Vagina (tissue), 2 donors: ENCODE data around the gene FSTL4. TPM values are rescaled to one million over a fixed set of nuclear protein-coding genes. Genes with fewer than 3 reads are reported as not detected.

Experiments used
- DNase-seq, 2 donors: peaks; one replicate each; pipeline ENCODE4 v3.0.0-alpha.2; 2017; ENCODE audit errors: extremely low spot score in 2 of 2
- H3K27ac ChIP-seq: fragments of 200-600 bp; sonication (generic); one replicate; pipeline ENCODE4 v1.5.1; 2019
- H3K27me3 ChIP-seq: fragments of 200-600 bp; sonication (generic); one replicate; pipeline ENCODE4 v1.5.1; 2019
- H3K36me3 ChIP-seq, 2 donors: fragments of 200-600 bp; sonication (generic); one replicate each; pipeline ENCODE4 v1.5.1; 2017 to 2019
- H3K4me1 ChIP-seq: fragments of 200-600 bp; sonication (generic); one replicate; pipeline ENCODE4 v1.5.1; 2019
- H3K4me3 ChIP-seq, 2 donors: fragments of 200-600 bp; sonication (generic); 1 replicate in 1 of 2; 2 replicates in 1 of 2; pipeline ENCODE4 v1.5.1; 2016 to 2019
- H3K9me3 ChIP-seq: fragments of 200-600 bp; sonication (generic); one replicate; pipeline ENCODE4 v1.5.1; 2019
- CTCF ChIP-seq, 3 experiments: fragments of 450-650 bp in 2 of 3; fragments of 200-600 bp in 1 of 3; sonication (generic) in 1 of 3; IDR thresholded peaks; one replicate each; pipeline ENCODE4 v1.5.1; 2017 to 2019; ENCODE audit warnings: antibody characterized with exemption in 3 of 3, mild to moderate bottlenecking in 2 of 3, moderate library complexity in 2 of 3
- POLR2A ChIP-seq, 2 donors: fragments of 450-650 bp; IDR thresholded peaks; one replicate each; pipeline ENCODE4 v1.6.1; 2017; ENCODE audit warnings: antibody characterized with exemption in 2 of 2, mild to moderate bottlenecking in 2 of 2, moderate library complexity in 2 of 2
- POLR2AphosphoS5 ChIP-seq, 2 donors: sonication (generic); formaldehyde crosslinking; IDR thresholded peaks; one replicate each; pipeline ENCODE4 v1.9.0; 2017; ENCODE audit warnings: antibody characterized with exemption in 2 of 2, mild to moderate bottlenecking in 2 of 2, low read depth in 1 of 2; ENCODE audit not compliant: insufficient read depth in 1 of 2
- intact Hi-C: fragments of 100-400 bp; cut with DNase I; formaldehyde crosslinking; loops from one replicate; pipeline ENCODE4 v1.15.1; 2023
- total RNA-seq: library from RNA; depleted of rRNA; stranded (reverse); fragments of >200 nt; gene quantifications from one replicate; pipeline ENCODE4 v1.2.3, GENCODE V29; 2016

Gene FSTL4
- total RNA-seq, 1 donor from 2014 or later = 3.7 TPM

DNA sequence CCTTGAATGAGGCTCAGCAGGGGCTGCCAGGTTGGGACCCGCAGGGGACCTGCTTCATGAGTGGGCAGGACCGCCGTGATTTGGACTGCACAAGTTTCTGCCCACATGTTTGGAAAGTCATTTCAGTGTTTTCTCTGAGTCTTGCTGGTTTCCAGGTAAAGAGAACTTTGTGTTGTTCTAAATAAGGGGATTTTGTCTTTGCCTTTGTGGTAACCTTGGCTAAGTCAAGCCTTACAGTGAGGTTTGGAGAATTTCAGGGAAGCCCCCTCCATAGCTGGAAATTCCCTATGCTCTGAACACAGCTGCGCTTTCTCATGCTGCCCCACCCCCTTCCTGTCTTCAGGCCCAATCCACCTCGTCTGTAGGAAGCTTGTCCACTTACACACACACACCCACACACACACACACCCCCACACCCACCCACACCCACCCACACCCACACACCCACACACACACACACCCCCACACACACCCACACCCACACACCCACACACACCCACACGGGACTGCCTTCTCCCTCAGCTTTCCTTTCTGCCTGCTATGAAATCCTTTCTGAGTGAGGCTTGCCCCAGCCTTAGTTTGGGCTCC is 290.4 kb downstream of the FSTL4 start:
- no peaks in the 10 kb centered on the region for H3K27me3 ChIP-seq
- intact Hi-C loops = no loop called here
- TF ChIP-seq POLR2AphosphoS5 (IDR thresholded peaks at IDR 0.05; ENCODE audit: insufficient read depth in 1 of 2, low read depth in 1 of 2) = no peak
- DNase-seq = no peak
- no peak overlapping the region for H3K27ac ChIP-seq
- H3K36me3 ChIP-seq = no peaks in the 10 kb centered on the region
- no peak overlapping the region for H3K4me3 ChIP-seq
- H3K4me1 ChIP-seq = no peaks in the 10 kb centered on the region
- no peaks in the 10 kb centered on the region for H3K9me3 ChIP-seq

DNA sequence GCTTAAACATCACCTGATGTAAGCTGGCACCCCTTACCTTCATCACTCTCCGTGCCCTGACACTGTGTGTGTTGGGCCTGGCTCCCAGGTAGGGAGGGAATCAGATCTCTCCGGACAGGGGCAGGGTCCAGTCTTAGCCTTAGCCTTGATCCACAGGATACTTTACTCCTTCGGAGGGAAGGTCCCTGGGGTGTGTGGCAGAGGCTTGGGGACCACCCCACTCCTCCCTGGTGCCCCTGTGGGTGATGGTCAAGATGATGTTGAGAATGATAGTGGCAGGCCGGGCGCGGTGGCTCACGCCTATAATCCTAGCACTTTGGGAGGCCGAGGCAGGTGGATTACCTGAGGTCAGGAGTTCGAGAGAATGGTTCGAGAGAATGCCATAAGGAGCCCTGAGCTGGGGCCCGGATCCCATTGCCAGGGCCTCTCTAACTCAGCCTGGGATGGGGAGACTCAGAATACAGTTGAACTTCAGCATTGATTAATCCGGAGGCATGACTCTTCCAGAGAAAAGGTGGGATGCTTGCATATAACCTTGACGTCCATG is 291.0 kb downstream of the FSTL4 start:
- H3K9me3 ChIP-seq = no peaks in the 10 kb centered on the region
- no peak overlapping the region for H3K27ac ChIP-seq
- no peaks in the 10 kb centered on the region for H3K27me3 ChIP-seq
- no peak for TF ChIP-seq POLR2AphosphoS5 (IDR thresholded peaks at IDR 0.05; ENCODE audit: insufficient read depth in 1 of 2, low read depth in 1 of 2)
- no peak for TF ChIP-seq POLR2A (IDR thresholded peaks at IDR 0.05)
- TF ChIP-seq CTCF (IDR thresholded peaks at IDR 0.05) = no peak
- H3K36me3 ChIP-seq = no peaks in the 10 kb centered on the region
- H3K4me1 ChIP-seq = no peaks in the 10 kb centered on the region
- intact Hi-C loops = no loop called here
- no peak overlapping the region for H3K4me3 ChIP-seq
- DNase-seq = no peak

- intact Hi-C loops = no loop called here
- no peaks in the 10 kb centered on the region for H3K27me3 ChIP-seq
- no peak overlapping the region for H3K27ac ChIP-seq
- H3K36me3 ChIP-seq = no peaks in the 10 kb centered on the region
- no peak for DNase-seq
- H3K4me3 ChIP-seq = no peak overlapping the region
- no peaks in the 10 kb centered on the region for H3K4me1 ChIP-seq
- H3K9me3 ChIP-seq = no peaks in the 10 kb centered on the region
- no peak for TF ChIP-seq POLR2A (IDR thresholded peaks at IDR 0.05)
Observed at GRCh38 chr5:133319905-133320520, 292.3 kb downstream of the FSTL4 start.

GRCh38 chr5:133319244-133319643 is 293.1 kb downstream of the FSTL4 start:
- TF ChIP-seq POLR2AphosphoS5 (IDR thresholded peaks at IDR 0.05; ENCODE audit: insufficient read depth in 1 of 2, low read depth in 1 of 2) = no peak
- Histone ChIP-seq H3K4me3 (no peak overlapping the region), H3K4me1 (no peaks in the 10 kb centered on the region), H3K27me3 (no peaks in the 10 kb centered on the region), H3K9me3 (no peaks in the 10 kb centered on the region), H3K27ac (no peak overlapping the region), H3K36me3 (no peaks in the 10 kb centered on the region)
- DNase-seq = no peak
- intact Hi-C loops = no loop called here

DNA sequence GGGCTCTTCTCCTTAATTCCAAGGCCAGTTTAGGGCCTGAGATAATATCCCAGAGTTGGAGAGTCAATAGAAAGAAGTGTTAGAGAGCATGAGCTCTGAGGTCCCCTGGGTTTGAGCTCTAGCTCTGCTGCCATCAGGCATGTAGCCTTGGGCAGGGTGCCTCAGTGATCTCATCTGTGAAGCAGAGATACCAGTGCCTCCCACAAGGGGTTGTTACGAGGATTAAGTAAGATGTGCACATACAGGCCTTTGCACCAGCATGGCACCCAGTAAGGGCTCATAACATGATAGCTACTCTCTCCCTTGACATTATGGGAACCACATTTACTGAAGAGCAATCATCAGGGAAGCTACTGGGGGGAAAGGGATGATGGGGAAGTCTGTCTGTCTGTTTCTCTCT is 294.8 kb downstream of the FSTL4 start:
- Histone ChIP-seq H3K4me1 (no peaks in the 10 kb centered on the region), H3K27ac (no peak overlapping the region), H3K27me3 (no peaks in the 10 kb centered on the region), H3K4me3 (no peak overlapping the region), H3K9me3 (no peaks in the 10 kb centered on the region), H3K36me3 (no peaks in the 10 kb centered on the region)
- TF ChIP-seq POLR2A (IDR thresholded peaks at IDR 0.05) (no peak), CTCF (IDR thresholded peaks at IDR 0.05) (no peak), POLR2AphosphoS5 (IDR thresholded peaks at IDR 0.05; ENCODE audit: insufficient read depth in 1 of 2, low read depth in 1 of 2) (no peak)
- intact Hi-C loops = no loop called here
- DNase-seq = no peak

DNA sequence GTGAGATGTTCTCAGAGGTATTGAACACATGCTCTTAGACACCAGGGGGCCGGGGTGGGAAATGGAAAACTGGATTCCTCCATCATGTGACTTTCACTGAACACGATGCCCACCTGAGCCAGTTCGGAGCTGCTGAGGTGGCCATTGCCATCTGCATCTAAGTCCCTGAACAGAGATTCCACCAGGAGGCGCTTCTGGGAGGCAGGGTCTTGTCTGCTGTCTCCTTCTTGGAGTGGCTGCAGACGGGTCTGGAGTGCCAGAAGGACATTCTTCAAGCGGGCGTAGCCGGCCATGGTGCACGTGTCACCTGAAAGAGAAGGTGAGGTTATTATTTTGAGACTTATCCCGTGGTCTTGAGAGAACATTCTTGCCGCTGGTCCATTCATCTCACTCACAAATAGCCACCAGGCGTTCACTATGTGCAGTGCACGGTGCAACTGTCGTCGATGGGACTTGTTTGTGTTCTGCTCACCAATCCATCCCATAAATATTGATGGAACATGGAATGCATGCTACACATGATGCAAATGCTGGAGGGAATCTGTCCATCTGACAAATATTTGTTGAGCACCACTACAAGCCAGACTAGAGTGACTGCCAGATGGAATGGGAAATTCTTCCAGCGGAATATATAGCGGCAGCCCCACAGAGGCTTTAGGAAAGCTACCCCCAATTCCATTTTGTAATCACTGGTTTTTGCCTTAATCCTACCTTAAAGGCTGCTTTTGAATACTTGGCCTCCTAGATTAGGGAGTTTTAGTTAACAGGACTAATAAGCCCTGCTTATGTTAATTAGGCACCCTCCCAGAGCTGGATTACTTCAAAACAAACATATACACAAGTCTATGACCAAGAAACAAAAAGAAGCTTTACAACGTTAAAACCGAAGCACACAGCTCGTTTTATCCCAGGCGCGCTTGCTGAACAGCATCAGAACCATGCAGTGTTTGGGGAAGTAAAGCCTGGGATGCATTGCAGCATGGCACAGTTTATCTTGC is 295.7 kb downstream of the FSTL4 start:
- Histone ChIP-seq H3K36me3 (no peaks in the 10 kb centered on the region), H3K27ac (no peak overlapping the region), H3K9me3 (no peaks in the 10 kb centered on the region), H3K4me3 (no peak overlapping the region), H3K27me3 (no peaks in the 10 kb centered on the region), H3K4me1 (no peaks in the 10 kb centered on the region)
- DNase-seq = no peak
- intact Hi-C loops = no loop called here
- TF ChIP-seq POLR2A (IDR thresholded peaks at IDR 0.05) = no peak
- no peak for TF ChIP-seq CTCF (IDR thresholded peaks at IDR 0.05)
- TF ChIP-seq POLR2AphosphoS5 (IDR thresholded peaks at IDR 0.05; ENCODE audit: insufficient read depth in 1 of 2, low read depth in 1 of 2) = no peak
